Muscle of leg (tissue), 11 donors: ENCODE measurements around the gene UGT1A1. TPM values are rescaled to one million over a fixed set of nuclear protein-coding genes. Genes with fewer than 3 reads are reported as not detected.

Experiments used
- DNase-seq: peaks from one replicate; pipeline ENCODE4 v3.0.0; 2013
- H3K27ac ChIP-seq: one replicate; pipeline ENCODE4 v1.5.1; 2013; ENCODE audit warnings: mild to moderate bottlenecking, low read length, control low read depth
- H3K27me3 ChIP-seq: one replicate; pipeline ENCODE4 v1.6.1; 2013; ENCODE audit warnings: low read length; ENCODE audit not compliant: control insufficient read depth, insufficient read depth
- H3K36me3 ChIP-seq: one replicate; pipeline ENCODE4 v1.6.1; 2013; ENCODE audit warnings: low read length; ENCODE audit not compliant: control insufficient read depth, insufficient read depth
- H3K4me1 ChIP-seq: one replicate; pipeline ENCODE4 v1.6.1; 2013; ENCODE audit warnings: low read length; ENCODE audit not compliant: control insufficient read depth, insufficient read depth
- H3K4me3 ChIP-seq: one replicate; pipeline ENCODE4 v1.5.1; 2013; ENCODE audit warnings: low read length, control low read depth
- H3K9me3 ChIP-seq: replicated peaks from 2 replicates; pipeline ENCODE4 v1.6.1; 2013; ENCODE audit warnings: low read depth, low read length; ENCODE audit not compliant: control insufficient read depth
- WGBS: methylation state at CpG from one replicate; pipeline ENCODE4 v1.1.5; 2013; ENCODE audit warnings: missing lambda C conversion rate; ENCODE audit not compliant: insufficient coverage; 5-methylcytosine and 5-hydroxymethylcytosine counted together
- polyA plus RNA-seq, 8 donors: library from polyadenylated mRNA; unstranded; fragments of 120-200 nt; gene quantifications; one replicate each; pipeline versions ENCODE4 v1.2.1 to v1.2.3, GENCODE V29; 2013; ENCODE audit warnings: inconsistent platforms in 1 of 8, low replicate concordance in 1 of 8; ENCODE audit not compliant: insufficient read length in 8 of 8, insufficient read depth in 1 of 8
- total RNA-seq: library from RNA; stranded (reverse); fragments of 120-200 nt; gene quantifications from one replicate; pipeline ENCODE4 v1.2.4, GENCODE V29; 2013

The UGT1A1 gene
- total and polyA plus RNA-seq, 9 donors: 0.04 to 0.10 (median 0.08) TPM; not detected in 5

- Histone ChIP-seq H3K36me3 (no peaks in the 10 kb centered on the region), H3K4me3 (no peak overlapping the region), H3K4me1 (no peaks in the 10 kb centered on the region), H3K27me3 (no peaks in the 10 kb centered on the region), H3K9me3 (no peaks in the 10 kb centered on the region), H3K27ac (no peak overlapping the region)
- WGBS: 95% methylated on average over 5 of the region's 6 CpGs
- DNase-seq: no peak
These were observed 15.3 kb downstream of the UGT1A1 start for GRCh38 chr2:233775414-233775813.

- no peaks in the 10 kb centered on the region for H3K4me1 ChIP-seq
- H3K27me3 ChIP-seq: no peaks in the 10 kb centered on the region
- 80% methylated on average over 1 of the region's 2 CpGs for WGBS
- DNase-seq: no peak
- no peak within 1 kb of the TSS for H3K27ac ChIP-seq
- H3K36me3 ChIP-seq: no peaks in the 10 kb centered on the region
- no peak within 1 kb of the TSS for H3K4me3 ChIP-seq
- H3K9me3 ChIP-seq: no peaks in the 10 kb centered on the region
These were observed 18.0 kb downstream of the UGT1A1 start, which contains the start of gene MROH2A for GRCh38 chr2:233778030-233778429. Gene MROH2A (plus strand): TSS chr2:233778330. CDS start chr2:233779359, 1,029 bp downstream.

GRCh38 chr2:233779722-233780121, 19.7 kb downstream of the UGT1A1 start:
- Histone ChIP-seq H3K27ac (no peak overlapping the region), H3K4me1 (no peaks in the 10 kb centered on the region), H3K27me3 (no peaks in the 10 kb centered on the region), H3K4me3 (no peak overlapping the region), H3K36me3 (no peaks in the 10 kb centered on the region), H3K9me3 (no peaks in the 10 kb centered on the region)
- 89% methylated on average over 3 of the region's 4 CpGs for WGBS
- DNase-seq: no peak

GRCh38 chr2:233780771-233781170, 20.7 kb downstream of the UGT1A1 start:
- no peaks in the 10 kb centered on the region for H3K36me3 ChIP-seq
- no peaks in the 10 kb centered on the region for H3K9me3 ChIP-seq
- H3K27me3 ChIP-seq: no peaks in the 10 kb centered on the region
- DNase-seq: no peak
- no peak overlapping the region for H3K4me3 ChIP-seq
- no peak overlapping the region for H3K27ac ChIP-seq
- no peaks in the 10 kb centered on the region for H3K4me1 ChIP-seq
- WGBS: no CpG with 5 or more reads among the region's 4 CpGs

- Histone ChIP-seq H3K9me3 (no peaks in the 10 kb centered on the region), H3K27me3 (no peaks in the 10 kb centered on the region), H3K36me3 (no peaks in the 10 kb centered on the region), H3K27ac (no peak overlapping the region), H3K4me1 (no peaks in the 10 kb centered on the region), H3K4me3 (no peak overlapping the region)
- no peak for DNase-seq
- WGBS: 88% methylated on average over 4 of the region's 7 CpGs
These were observed 29.5 kb downstream of the UGT1A1 start for GRCh38 chr2:233789554-233789953.

- H3K27me3 ChIP-seq: no peaks in the 10 kb centered on the region
- no peak overlapping the region for H3K27ac ChIP-seq
- H3K9me3 ChIP-seq: no peaks in the 10 kb centered on the region
- no peak overlapping the region for H3K4me3 ChIP-seq
- 77% methylated on average over 18 of the region's 18 CpGs for WGBS
- DNase-seq: no peak
- H3K4me1 ChIP-seq: no peaks in the 10 kb centered on the region
- no peaks in the 10 kb centered on the region for H3K36me3 ChIP-seq
These were observed 31.2 kb downstream of the UGT1A1 start for GRCh38 chr2:233791151-233791882.

- Histone ChIP-seq H3K4me1 (no peaks in the 10 kb centered on the region), H3K36me3 (no peaks in the 10 kb centered on the region), H3K27ac (no peak overlapping the region), H3K9me3 (no peaks in the 10 kb centered on the region), H3K27me3 (no peaks in the 10 kb centered on the region), H3K4me3 (no peak overlapping the region)
- WGBS: 63% methylated on average over 9 of the region's 9 CpGs
- DNase-seq: no peak
These were observed 31.8 kb downstream of the UGT1A1 start for GRCh38 chr2:233791883-233792329.

- WGBS: 97% methylated on average over 7 of the region's 7 CpGs
- no peaks in the 10 kb centered on the region for H3K36me3 ChIP-seq
- no peak for DNase-seq
- H3K4me1 ChIP-seq: no peaks in the 10 kb centered on the region
- no peak overlapping the region for H3K4me3 ChIP-seq
- H3K27ac ChIP-seq: no peak overlapping the region
- no peaks in the 10 kb centered on the region for H3K9me3 ChIP-seq
- no peaks in the 10 kb centered on the region for H3K27me3 ChIP-seq
These were observed 32.6 kb downstream of the UGT1A1 start for GRCh38 chr2:233792720-233793119.

GRCh38 chr2:233793465-233794127, 33.5 kb downstream of the UGT1A1 start:
- Histone ChIP-seq H3K27ac (no peak overlapping the region), H3K36me3 (no peaks in the 10 kb centered on the region), H3K4me1 (no peaks in the 10 kb centered on the region), H3K9me3 (no peaks in the 10 kb centered on the region), H3K4me3 (no peak overlapping the region), H3K27me3 (no peaks in the 10 kb centered on the region)
- no peak for DNase-seq
- 63% methylated on average over 15 of the region's 18 CpGs for WGBS

- H3K27ac ChIP-seq: no peak overlapping the region
- no peaks in the 10 kb centered on the region for H3K27me3 ChIP-seq
- no peaks in the 10 kb centered on the region for H3K4me1 ChIP-seq
- no peak for DNase-seq
- H3K9me3 ChIP-seq: no peaks in the 10 kb centered on the region
- WGBS: 72% methylated on average over 17 of the region's 17 CpGs
- no peaks in the 10 kb centered on the region for H3K36me3 ChIP-seq
- H3K4me3 ChIP-seq: no peak overlapping the region
These were observed 34.1 kb downstream of the UGT1A1 start for GRCh38 chr2:233794128-233794658.
